Urinary bladder (tissue), 4 donors: ENCODE data around the gene SSH2. TPM values are rescaled to one million over a fixed set of nuclear protein-coding genes. Genes with fewer than 3 reads are reported as not detected.
"Not testable (repeated sequence)": the region's sequence is repeated elsewhere in the genome, so short reads cannot be mapped to it uniquely, and the experiment has no call there.

Experiments used
- DNase-seq: peaks from one replicate; pipeline ENCODE4 v3.0.0-alpha.2; 2015; ENCODE audit errors: extremely low spot score
- H3K27ac ChIP-seq: one replicate; pipeline ENCODE4 v1.5.1; 2013; ENCODE audit warnings: low read depth, mild to moderate bottlenecking, moderate library complexity
- H3K36me3 ChIP-seq: one replicate; pipeline ENCODE4 v1.6.1; 2013; ENCODE audit warnings: mild to moderate bottlenecking, moderate library complexity; ENCODE audit not compliant: insufficient read depth
- H3K4me1 ChIP-seq: one replicate; pipeline ENCODE4 v1.6.1; 2013; ENCODE audit warnings: mild to moderate bottlenecking, moderate library complexity; ENCODE audit not compliant: insufficient read depth
- H3K4me3 ChIP-seq: one replicate; pipeline ENCODE4 v1.5.1; 2013; ENCODE audit warnings: low read depth, low read length
- WGBS: extraction: QIAGEN DNeasy Blood & Tissue Kit; methylation state at CpG from one replicate; pipeline ENCODE4 v1.1.7; 2013; 5-methylcytosine and 5-hydroxymethylcytosine counted together
- polyA plus RNA-seq: library from polyadenylated mRNA; stranded (reverse); fragments of 200-250 nt; gene quantifications from one replicate; pipeline ENCODE4 v1.2.3, GENCODE V29; 2013
- total RNA-seq: library from RNA; depleted of rRNA; stranded (reverse); fragments of >200 nt; gene quantifications from one replicate; pipeline ENCODE4 v1.2.3, GENCODE V29; 2014
- donor health status: healthy with polysubstance abuse.
- donor health status: healthy.

The SSH2 gene
- total and polyA plus RNA-seq, 2 donors = 11.9 to 18.0 TPM

DNA sequence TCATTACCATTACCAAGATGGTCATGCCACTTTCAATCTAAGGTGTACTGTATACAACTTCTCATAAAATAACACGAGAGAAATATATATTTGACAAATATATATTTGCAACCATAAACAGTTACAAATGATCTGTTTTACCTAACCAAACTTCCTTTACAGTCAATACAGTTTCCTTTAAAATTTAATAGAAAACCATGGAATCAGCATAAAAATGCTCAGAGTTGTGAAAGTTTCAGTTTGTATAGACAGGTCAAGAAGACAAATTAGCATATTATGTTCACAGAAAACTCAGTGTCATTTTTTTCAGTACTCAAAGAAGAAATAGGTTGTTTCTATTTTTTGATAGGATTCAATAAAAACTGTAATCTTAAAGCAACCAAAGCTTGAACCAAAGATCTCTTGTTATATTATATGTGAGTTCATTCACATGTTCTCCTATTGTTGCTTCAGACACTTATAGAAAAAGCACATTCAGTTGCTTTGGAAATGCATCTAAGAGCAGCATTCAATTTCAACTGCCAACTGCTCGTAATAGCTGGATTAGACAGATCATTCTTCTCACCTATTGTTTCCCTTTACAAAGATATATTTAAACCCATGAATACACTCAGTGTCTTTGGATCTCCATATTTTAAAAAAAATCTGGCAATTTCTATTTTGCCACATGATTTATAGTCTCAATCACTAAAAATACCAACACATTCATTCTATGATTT is 15.1 kb downstream of the SSH2 start:
- no peaks in the 10 kb centered on the region for H3K4me1 ChIP-seq
- 81% methylated on average over 2 of the region's 2 CpGs for WGBS
- H3K4me3 ChIP-seq = no peak overlapping the region
- no peak for DNase-seq
- no peaks in the 10 kb centered on the region for H3K36me3 ChIP-seq
- H3K27ac ChIP-seq = no peak overlapping the region

DNA sequence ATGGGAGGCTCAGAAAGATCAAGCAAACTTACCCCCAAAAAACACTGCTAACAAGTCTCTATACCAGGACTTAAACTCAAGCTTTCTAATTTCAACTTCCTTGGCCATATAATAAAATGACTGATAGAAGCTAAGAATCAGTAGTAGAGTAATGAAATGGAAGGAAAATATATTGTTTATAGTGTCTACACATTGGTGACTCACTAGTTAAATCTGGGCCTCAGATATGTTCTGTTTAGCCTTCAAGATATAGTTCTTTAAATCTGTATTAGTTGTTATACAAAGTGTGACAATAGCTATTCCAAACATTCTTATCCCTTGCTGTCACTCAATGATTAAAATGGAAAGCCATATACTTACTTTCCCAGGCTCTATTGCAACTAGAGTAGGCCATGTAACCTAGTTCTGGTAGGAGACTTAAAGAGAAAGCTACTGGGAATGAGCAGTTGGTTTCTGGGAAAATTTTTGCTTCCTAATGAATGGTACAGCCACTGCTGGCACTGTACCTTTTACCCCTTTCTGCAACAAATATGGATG is 18.3 kb downstream of the SSH2 start:
- Histone ChIP-seq H3K27ac (no peak overlapping the region), H3K36me3 (no peaks in the 10 kb centered on the region), H3K4me1 (no peaks in the 10 kb centered on the region), H3K4me3 (no peak overlapping the region)
- no peak for DNase-seq

GRCh38 chr17:29909236-29910003 is 20.6 kb downstream of the SSH2 start:
- DNase-seq = no peak
- H3K27ac ChIP-seq = no peak overlapping the region
- no peaks in the 10 kb centered on the region for H3K36me3 ChIP-seq
- no peak overlapping the region for H3K4me3 ChIP-seq
- H3K4me1 ChIP-seq = no peaks in the 10 kb centered on the region
- 81% methylated on average over 6 of the region's 6 CpGs for WGBS

DNA sequence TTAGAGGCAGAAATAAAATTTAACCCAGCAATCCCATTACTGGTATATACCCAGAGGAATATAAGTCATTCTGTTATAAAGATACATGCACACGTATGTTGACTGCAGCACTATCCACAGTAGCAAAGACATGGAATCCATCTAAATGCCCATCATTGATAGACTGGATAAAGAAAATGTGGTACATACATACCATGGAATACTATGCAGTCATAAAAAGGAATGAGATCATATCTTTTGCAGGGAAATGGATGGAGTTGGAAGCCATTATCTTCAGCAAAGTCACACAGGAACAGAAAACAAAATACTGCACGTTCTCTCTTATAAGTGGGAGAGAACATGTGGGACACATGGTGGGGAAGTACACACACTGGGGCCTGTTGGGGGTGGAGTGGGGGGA is 23.1 kb downstream of the SSH2 start:
- Histone ChIP-seq H3K4me1 (no peaks in the 10 kb centered on the region), H3K27ac (no peak overlapping the region), H3K36me3 (no peaks in the 10 kb centered on the region), H3K4me3 (no peak overlapping the region)
- 95% methylated on average over 2 of the region's 2 CpGs for WGBS
- DNase-seq = no peak

GRCh38 chr17:29905879-29906167 is 24.2 kb downstream of the SSH2 start:
- 95% methylated on average over 3 of the region's 3 CpGs for WGBS
- Histone ChIP-seq H3K27ac (no peak overlapping the region), H3K4me1 (no peaks in the 10 kb centered on the region), H3K4me3 (no peak overlapping the region), H3K36me3 (no peaks in the 10 kb centered on the region)
- no peak for DNase-seq

DNA sequence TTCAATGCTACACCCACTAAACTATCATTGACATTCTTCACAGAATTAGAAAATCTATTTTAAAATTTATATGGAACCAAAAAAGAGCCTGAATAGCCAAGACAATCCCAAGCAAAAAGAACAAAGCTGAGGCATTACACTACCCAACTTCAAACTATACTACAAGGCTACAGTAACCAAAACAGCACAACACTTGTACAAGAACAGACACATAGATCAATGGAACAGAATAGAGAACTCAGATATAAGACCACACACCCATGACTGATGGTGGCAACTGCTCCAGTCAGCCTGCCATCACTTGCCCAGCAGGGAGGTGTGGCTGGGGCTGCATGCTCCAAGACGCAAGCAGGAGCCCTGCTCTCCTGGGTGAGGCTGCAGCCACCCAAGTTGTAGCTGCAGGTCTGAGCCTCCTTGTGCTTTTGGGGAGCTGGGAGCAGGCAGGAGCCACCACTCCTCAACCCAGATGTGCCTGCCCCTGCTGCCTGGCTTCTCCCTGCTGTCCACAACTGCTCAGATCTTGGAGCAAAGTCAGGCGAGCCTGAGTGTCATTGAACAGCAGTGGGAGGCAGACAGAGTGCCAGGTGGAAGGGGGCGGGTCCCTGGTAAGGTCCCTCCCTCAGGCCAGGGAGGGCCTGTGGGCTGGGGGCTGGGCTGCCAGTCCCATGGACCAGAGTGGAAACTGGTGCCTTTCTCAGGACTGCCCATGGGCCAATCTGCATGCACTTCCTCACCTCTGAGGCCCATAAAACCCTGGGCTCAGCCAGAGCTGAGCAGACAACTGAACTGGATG is 24.7 kb downstream of the SSH2 start:
- H3K36me3 ChIP-seq = no peaks in the 10 kb centered on the region
- no peak overlapping the region for H3K27ac ChIP-seq
- 96% methylated on average over 3 of the region's 3 CpGs for WGBS
- H3K4me1 ChIP-seq = no peaks in the 10 kb centered on the region
- no peak for DNase-seq
- no peak overlapping the region for H3K4me3 ChIP-seq

GRCh38 chr17:29903471-29903870 is 26.6 kb downstream of the SSH2 start:
- no peak overlapping the region for H3K27ac ChIP-seq
- DNase-seq = no peak
- no peak overlapping the region for H3K4me3 ChIP-seq
- no peaks in the 10 kb centered on the region for H3K4me1 ChIP-seq
- no peaks in the 10 kb centered on the region for H3K36me3 ChIP-seq
- WGBS = 94% methylated on average over 2 of the region's 2 CpGs

DNA sequence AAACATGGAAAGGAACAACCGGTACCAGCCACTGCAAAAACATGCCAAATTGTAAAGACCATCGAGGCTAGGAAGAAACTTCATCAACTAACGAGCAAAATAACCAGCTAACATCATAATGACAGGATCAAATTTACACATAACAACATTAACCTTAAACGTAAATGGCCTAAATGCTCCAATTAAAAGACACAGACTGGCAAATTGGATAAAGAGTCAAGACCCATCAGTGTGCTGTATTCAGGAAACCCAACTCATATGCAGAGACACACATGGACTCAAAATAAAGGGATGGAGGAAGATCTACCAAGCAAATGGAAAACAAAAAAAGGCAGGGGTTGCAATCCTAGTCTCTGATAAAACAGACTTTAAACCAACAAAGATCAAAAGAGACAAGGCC is 32.9 kb downstream of the SSH2 start:
- 96% methylated on average over 4 of the region's 4 CpGs for WGBS
- DNase-seq, H3K27ac ChIP-seq, H3K4me3 ChIP-seq, H3K4me1 ChIP-seq, H3K36me3 ChIP-seq: not testable (repeated sequence)

- DNase-seq = no peak
- no peak overlapping the region for H3K4me3 ChIP-seq
- no peak overlapping the region for H3K27ac ChIP-seq
- H3K36me3 ChIP-seq = no peaks in the 10 kb centered on the region
- no peaks in the 10 kb centered on the region for H3K4me1 ChIP-seq
These were observed 37.8 kb downstream of the SSH2 start for GRCh38 chr17:29892201-29892600.

DNA sequence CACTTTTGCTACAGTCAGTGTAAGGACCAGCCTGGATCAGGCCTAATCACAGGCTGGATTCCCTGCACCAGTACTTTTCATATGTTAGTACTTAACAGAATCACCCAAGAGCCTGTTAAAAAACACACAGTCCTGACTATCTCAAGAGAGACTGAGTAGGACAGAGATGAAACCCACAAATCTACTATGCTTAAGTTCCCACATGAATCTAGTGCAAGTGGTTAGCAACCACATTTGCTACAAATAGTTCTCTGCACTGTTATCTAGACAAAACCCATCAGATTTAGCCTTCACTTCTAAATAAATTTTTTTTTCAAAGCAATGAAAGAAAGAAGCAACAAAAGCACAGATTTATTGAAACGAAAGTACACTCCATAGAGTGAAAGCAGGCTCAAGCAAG is 38.9 kb downstream of the SSH2 start:
- DNase-seq = no peak
- H3K4me1 ChIP-seq = no peaks in the 10 kb centered on the region
- H3K27ac ChIP-seq = no peak overlapping the region
- WGBS = 89% methylated on average over 1 of the region's 1 CpG
- no peaks in the 10 kb centered on the region for H3K36me3 ChIP-seq
- no peak overlapping the region for H3K4me3 ChIP-seq

GRCh38 chr17:29885031-29885640 is 44.9 kb downstream of the SSH2 start:
- DNase-seq = no peak
- Histone ChIP-seq H3K4me3 (no peak overlapping the region), H3K36me3 (no peaks in the 10 kb centered on the region), H3K27ac (no peak overlapping the region), H3K4me1 (peaks cover 3% of the 10 kb centered on the region)
- 74% methylated on average over 3 of the region's 3 CpGs for WGBS

- Histone ChIP-seq H3K4me3 (no peak overlapping the region), H3K36me3 (no peaks in the 10 kb centered on the region), H3K27ac (no peak overlapping the region), H3K4me1 (peaks cover 3% of the 10 kb centered on the region)
- no peak for DNase-seq
These were observed 46.5 kb downstream of the SSH2 start for GRCh38 chr17:29883497-29883896.

DNA sequence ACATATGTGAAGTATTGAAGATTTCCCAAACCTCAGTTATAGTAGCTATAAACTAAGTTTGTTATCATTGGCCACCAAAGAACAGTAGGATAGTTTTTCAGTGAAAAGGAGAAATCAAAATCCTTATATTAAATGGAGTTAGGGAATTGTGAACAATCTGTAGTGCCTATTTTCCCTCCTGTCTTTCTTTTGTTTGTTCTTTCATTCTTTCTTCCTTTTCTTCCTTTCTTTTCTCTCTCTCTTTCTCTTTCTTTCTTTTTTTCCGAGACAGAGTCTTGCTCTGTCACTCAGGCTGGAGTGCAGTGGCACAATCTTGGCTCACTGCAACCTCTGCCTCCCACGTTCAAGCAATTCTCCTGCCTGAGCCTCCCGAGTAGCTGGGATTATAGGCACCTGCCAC is 48.8 kb downstream of the SSH2 start:
- Histone ChIP-seq H3K27ac (no peak overlapping the region), H3K4me3 (no peak overlapping the region), H3K4me1 (peaks cover 3% of the 10 kb centered on the region), H3K36me3 (no peaks in the 10 kb centered on the region)
- 85% methylated on average over 3 of the region's 3 CpGs for WGBS
- no peak for DNase-seq
